CD4-positive, alpha-beta T cell treated with Interleukin-4 for 1 hour (primary cell): ENCODE data around the gene VAMP5.
A peak's percentile ranks its signal among the peaks of the same experiment; 100 is the strongest.
"Not testable (repeated sequence)": the region's sequence is repeated elsewhere in the genome, so short reads cannot be mapped to it uniquely, and the experiment has no call there.

Experiments
- DNase-seq, 2 donors: peaks; one replicate each; pipeline ENCODE4 v3.0.0-alpha.2; 2020 to 2022

Gene VAMP5, protein sequence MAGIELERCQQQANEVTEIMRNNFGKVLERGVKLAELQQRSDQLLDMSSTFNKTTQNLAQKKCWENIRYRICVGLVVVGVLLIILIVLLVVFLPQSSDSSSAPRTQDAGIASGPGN

GRCh38 chr2:85584354-85584856 is at the start of gene VAMP5:
Gene VAMP5, plus strand, starts transcription at chr2:85584431. Its CDS starts 60 bp downstream, at chr2:85584491.
- DNase-seq, result no peak

GRCh38 chr2:85534881-85535280 is 49.4 kb upstream of the VAMP5 start:
- no peak for DNase-seq

GRCh38 chr2:85536479-85536878 is 47.8 kb upstream of the VAMP5 start:
- no peak for DNase-seq

- DNase-seq, result no peak
Observed at GRCh38 chr2:85537600-85538506, 46.4 kb upstream of the VAMP5 start.

DNA sequence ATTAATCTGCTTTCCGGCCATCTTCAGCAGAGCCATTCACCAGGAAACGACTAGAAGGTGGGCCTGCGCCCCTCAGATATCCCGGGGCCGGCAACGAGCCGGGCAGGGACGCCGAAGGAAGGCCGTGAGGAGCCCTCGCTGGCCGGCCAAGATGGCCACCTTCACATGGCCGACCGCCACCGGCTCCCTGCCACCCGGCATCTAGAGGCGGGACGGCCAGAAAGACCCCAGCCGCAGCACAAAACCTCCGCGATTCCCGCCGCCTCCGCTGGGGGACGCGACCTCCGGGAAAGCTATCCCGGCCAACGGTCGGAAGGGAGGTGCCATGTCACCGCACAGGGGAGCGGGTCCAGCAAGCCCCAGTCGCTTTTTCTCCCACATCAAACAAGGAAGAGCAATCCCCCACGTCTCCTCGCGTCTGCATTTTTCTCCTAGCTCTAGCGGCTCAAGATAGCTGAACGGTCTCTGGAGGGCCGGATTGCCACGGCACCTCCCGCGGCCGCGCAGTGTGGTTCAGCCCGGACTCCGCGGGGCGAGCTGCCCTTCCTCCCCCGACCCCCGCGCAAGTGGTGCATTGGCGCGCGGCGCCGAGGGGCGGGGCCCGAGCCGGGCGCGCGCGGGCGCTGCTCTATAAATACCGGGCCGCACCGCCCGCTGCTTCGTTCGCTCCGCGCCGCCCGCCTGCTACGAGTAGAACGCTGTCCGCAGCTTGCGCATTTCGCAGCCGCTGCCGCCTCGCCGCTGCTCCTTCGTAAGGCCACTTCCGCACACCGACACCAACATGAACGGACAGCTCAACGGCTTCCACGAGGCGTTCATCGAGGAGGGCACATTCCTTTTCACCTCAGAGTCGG is 45.5 kb upstream of the VAMP5 start, which contains the start of gene MAT2A:
Gene MAT2A, plus strand, starts transcription at position 662 of the 854 bp plus-strand sequence. Its CDS starts 120 bp downstream, at position 782.
- peak; percentile 89 to 90 for DNase-seq

- DNase-seq, result peak; percentile 75 to 81
Observed at GRCh38 chr2:85539361-85540132, 44.7 kb upstream of the VAMP5 start.

DNA sequence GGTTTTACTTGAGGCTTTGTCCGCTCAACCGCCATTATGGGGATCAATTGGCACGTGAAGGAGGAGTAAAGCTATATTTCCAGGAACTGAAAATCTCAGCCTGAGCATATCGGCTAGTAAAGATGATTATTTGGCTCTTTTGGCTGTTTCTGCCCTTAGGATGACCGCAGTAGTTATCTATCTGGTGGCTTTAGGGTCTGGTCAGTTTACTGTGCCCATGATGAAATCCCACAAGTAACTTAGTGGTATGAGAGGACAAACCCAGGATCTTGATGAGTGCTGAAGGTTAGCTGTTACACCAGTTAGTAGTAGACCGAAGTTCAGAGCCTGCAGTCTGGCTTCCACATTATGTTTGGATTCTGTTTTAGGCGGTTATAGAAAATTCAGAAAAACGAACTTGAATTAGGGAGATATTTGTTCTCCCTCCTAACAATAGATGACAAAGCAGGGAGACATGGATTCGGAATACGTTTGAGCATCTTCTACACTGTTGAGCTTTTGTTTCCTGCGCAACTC is 44.0 kb upstream of the VAMP5 start:
- DNase-seq, result no peak

DNA sequence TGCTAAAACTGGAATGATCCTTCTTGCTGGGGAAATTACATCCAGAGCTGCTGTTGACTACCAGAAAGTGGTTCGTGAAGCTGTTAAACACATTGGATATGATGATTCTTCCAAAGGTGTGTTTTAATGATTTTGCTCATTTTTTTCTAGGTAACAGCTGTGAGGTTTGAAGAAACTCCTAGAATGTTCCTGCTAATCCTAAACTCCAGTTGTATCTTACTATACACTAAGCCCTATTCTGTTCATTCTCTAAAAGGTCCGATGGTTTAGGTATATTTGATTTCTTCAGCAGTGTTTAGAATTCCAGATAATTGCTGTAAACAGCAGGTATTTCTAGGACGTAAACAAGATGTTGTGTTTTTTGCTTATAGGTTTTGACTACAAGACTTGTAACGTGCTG is 43.0 kb upstream of the VAMP5 start:
- DNase-seq, result no peak

DNA sequence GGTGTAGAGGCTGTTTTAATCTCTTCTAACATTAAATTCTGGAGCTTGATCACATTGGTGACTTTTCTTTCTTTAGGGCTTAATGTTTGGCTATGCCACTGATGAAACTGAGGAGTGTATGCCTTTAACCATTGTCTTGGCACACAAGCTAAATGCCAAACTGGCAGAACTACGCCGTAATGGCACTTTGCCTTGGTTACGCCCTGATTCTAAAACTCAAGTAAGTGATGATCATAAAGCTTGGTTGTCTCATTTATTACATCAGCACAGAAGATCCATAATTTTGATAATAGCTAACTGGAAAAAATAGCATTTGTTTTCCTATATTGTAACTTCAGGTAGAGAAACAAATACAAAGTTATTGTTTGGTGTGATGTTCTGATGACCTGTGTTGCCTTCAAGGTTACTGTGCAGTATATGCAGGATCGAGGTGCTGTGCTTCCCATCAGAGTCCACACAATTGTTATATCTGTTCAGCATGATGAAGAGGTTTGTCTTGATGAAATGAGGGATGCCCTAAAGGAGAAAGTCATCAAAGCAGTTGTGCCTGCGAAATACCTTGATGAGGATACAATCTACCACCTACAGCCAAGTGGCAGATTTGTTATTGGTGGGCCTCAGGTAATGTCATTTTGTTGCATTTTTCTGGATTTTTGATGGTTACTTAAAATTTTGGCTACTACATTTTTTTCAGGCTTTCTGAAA is 42.3 kb upstream of the VAMP5 start:
- DNase-seq, result no peak

DNA sequence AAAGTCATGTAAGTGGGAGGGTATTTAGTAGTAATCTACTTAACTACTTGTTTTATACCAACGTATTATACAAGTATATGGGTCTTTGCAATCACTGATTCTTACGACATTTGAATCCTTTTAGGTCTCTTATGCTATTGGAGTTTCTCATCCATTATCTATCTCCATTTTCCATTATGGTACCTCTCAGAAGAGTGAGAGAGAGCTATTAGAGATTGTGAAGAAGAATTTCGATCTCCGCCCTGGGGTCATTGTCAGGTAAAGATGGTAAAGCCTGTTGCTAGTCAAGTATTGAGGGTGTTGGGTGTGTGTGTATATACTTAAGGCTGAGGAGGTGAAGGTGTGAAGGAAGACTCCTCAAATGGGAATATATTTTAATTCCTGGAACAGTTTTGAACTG is 41.5 kb upstream of the VAMP5 start:
- no peak for DNase-seq

GRCh38 chr2:85544254-85544691 is 40.0 kb upstream of the VAMP5 start:
- DNase-seq, result not testable (repeated sequence)

GRCh38 chr2:85544915-85545779 is 39.1 kb upstream of the VAMP5 start:
- not testable (repeated sequence) for DNase-seq

DNA sequence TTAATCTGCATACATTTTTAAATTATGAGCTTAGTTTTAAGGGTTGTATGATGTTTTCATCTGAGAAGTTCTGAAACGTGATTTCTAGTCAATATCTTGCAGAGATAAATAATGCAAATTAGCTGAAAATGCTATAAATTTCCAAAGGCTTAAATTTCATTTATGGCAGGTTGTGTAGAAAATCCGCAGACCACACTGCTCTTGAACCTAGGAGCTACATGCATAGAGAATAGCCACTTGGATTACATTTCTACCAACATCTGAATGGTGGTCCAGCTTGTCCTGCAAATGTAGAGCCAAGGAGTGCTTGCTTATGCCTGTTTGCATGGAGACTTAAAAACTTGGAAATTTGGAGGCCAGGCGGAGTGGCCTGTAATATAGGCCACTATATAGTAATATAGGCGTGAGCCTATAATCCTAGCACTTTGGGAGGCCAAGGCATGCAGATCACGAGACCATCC is 38.4 kb upstream of the VAMP5 start:
- no peak for DNase-seq

DNA sequence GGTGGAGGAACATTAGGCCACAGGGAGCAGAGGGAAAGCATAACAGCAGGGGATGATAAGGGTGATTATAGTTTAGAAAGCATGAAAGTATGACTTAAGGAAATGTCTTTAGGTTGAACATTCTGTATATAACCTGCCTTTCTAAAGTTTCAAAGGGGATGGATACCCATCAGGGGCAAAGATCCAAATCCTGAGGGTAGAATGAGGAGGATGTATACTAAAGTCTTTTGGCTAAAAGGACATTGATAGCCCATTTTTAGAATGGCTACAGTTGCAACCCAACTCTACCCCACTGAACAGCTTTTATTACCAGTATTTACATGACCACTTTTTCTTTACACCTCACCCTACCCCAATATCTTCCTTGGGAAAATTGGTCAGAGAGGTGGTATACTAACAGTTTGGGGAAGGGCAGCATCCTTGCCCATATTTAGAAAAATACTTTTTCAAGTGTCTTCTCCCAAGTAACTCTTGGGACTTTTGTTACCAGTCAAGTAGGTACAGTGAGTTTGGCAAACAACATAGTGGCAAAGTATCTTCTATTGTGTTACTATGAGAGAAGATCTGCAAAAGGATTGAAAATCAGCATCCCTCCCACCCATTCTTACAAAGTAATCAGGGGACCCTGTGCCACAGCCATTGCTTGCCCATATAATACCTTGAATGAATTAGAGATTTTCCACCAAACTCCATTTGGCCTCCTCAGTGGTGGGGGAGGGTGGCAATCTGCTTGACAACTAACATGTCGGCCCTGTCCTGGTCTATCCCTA is 37.0 kb upstream of the VAMP5 start:
- no peak for DNase-seq

GRCh38 chr2:85547859-85548607 is 36.2 kb upstream of the VAMP5 start:
- DNase-seq, result no peak

- no peak for DNase-seq
Observed at GRCh38 chr2:85548608-85548900, 35.7 kb upstream of the VAMP5 start.

DNA sequence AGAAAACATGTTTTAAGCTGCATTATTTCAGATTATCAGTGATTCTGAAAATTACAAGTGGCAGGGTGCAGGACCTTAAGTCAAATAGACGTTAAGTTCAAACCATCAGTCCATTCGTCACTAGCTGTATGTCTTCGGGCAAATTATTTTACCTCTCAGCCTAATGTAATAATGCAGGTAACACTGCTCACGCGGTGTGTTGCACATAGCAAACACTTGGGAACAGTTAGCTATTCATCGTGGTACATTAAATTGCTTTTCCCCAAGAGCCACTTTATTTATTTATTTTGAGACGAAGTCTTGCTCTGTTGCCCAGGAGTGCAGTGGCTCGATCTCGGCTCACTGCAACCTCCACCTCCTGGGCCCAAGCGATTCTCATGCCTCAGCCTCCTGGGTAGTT is 35.1 kb upstream of the VAMP5 start:
- no peak for DNase-seq

GRCh38 chr2:85549826-85550225 is 34.4 kb upstream of the VAMP5 start:
- no peak for DNase-seq

- DNase-seq, result peak in 1 of 2 donors; percentile 15
Observed at GRCh38 chr2:85550486-85550885, 33.7 kb upstream of the VAMP5 start.
